ENCODE measurements around the gene TAX1BP1. TPM values are rescaled to one million over a fixed set of nuclear protein-coding genes. Genes with fewer than 3 reads are reported as not detected.

TAX1BP1 gene
- polyA plus RNA-seq, 1 donor (not counting 4 experiments of a cell fraction or from before 2014, with no cell fraction given), result 102 TPM

DNA sequence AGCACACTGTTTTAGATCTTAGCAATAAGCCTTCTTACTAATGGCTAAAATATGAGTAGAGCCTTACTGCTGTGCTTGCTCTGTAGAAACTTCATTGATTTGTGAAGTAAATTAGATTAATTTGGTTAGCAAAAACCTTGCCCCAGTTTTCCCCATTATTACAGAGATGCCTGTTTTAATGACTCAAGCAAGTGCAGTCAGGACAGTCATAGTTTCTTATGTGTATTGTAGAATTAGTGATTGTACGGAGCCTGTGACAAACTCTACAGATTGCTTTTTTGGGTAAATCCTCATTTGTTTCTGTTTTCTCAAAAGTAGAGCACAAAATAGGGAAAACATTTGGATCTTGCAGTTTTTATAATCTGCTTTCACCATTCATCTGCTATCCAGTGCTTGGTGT, 7.0 kb downstream of the TAX1BP1 start:
- Histone ChIP-seq H3K4me3 (ENCODE audit: control insufficient read depth in 2 of 3, extremely low read depth in 1 of 3, insufficient read depth in 2 of 3, low read depth in 1 of 3, low read length in 3 of 3) (no peak overlapping the region), H3K9me3 (ENCODE audit: control insufficient read depth, low read depth, low read length) (no peaks in the 10 kb centered on the region), H3K27me3 (ENCODE audit: control insufficient read depth, extremely low read depth, insufficient read depth, low read length) (no peaks in the 10 kb centered on the region), H3K9ac (ENCODE audit: control insufficient read depth, extremely low read depth, insufficient read depth, low read length) (no peak overlapping the region), H4K20me1 (ENCODE audit: control insufficient read depth, extremely low read depth, insufficient read depth, low read length) (no peaks in the 10 kb centered on the region), H3K27ac (ENCODE audit: control insufficient read depth, insufficient read depth, low read length) (no peak overlapping the region), H3K36me3 (ENCODE audit: control insufficient read depth in 2 of 2, extremely low read depth in 1 of 2, insufficient read depth in 2 of 2, low read length in 2 of 2) (peaks cover 4 to 18% of the 10 kb centered on the region in 2 experiments), H3K4me1 (ENCODE audit: control insufficient read depth, extremely low read depth, insufficient read depth, low read length) (peaks cover 5% of the 10 kb centered on the region), H3K4me2 (ENCODE audit: control insufficient read depth, extremely low read depth, insufficient read depth, low read depth, low read length) (no peak overlapping the region), H3K79me2 (ENCODE audit: control insufficient read depth, insufficient read depth, low read length) (peaks cover 50% of the 10 kb centered on the region), H2AFZ (ENCODE audit: control insufficient read depth, low read length) (no peak overlapping the region), H3K9me1 (ENCODE audit: control insufficient read depth, extremely low read depth, insufficient read depth, low read length) (no peaks in the 10 kb centered on the region)
- dilution Hi-C loops (cut with MboI; ENCODE audit: extremely low pct_ligation_motif_present, low sequenced_read_pairs), result no loop called here
- TF ChIP-seq, protein P1, sequence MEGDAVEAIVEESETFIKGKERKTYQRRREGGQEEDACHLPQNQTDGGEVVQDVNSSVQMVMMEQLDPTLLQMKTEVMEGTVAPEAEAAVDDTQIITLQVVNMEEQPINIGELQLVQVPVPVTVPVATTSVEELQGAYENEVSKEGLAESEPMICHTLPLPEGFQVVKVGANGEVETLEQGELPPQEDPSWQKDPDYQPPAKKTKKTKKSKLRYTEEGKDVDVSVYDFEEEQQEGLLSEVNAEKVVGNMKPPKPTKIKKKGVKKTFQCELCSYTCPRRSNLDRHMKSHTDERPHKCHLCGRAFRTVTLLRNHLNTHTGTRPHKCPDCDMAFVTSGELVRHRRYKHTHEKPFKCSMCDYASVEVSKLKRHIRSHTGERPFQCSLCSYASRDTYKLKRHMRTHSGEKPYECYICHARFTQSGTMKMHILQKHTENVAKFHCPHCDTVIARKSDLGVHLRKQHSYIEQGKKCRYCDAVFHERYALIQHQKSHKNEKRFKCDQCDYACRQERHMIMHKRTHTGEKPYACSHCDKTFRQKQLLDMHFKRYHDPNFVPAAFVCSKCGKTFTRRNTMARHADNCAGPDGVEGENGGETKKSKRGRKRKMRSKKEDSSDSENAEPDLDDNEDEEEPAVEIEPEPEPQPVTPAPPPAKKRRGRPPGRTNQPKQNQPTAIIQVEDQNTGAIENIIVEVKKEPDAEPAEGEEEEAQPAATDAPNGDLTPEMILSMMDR (optimal IDR thresholded peaks at IDR 0.05 in 1 of 3, IDR thresholded peaks at IDR 0.05 in 1 of 3, conservative IDR thresholded peaks at IDR 0.05 in 1 of 3; ENCODE audit: extremely low read depth in 1 of 3, insufficient read depth in 2 of 3, low read length in 3 of 3), result no peak
- TF ChIP-seq EZH2 (IDR thresholded peaks at IDR 0.05; ENCODE audit: low read length), result no peak
- DNase-seq (ENCODE audit: low read depth, low spot score) (no peak), FAIRE-seq (no peak)

DNA sequence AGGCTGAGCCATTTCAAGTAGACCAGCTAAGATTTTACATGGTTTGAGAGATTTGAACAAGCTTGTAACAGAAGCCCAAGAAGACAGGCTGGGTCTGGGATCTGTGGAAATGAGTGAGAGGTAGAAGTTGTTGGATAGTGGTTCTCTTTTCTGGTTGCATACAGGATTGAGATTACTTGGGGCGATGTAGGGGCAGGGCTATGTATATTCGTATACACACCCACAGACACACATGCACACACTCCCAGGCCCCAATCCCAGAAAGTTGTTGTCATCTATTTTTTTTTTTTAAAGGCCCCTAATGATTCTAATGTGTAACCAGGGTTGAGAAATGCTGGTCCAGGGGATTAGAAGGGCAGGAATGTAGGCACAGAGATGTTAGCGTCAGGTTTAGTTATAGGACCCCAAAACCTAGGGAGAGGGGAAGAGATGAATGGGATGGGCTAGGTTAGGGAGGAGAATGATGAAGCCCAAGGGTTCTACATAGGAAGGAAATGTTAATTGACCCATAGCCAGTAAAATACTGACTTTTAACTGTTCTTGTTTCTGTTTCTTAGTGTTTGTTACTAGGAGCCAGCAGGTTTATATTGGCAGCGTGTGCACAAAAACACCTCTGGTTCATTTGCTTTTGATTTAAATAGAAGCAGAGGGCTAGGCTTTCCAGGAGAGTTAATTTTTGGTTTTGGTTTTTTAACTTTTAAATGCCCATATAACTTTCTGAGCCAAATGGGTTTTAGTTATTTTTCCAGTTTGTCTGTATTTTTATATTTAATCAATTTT, 7.8 kb downstream of the TAX1BP1 start:
- FAIRE-seq (no peak), DNase-seq (ENCODE audit: low read depth, low spot score) (no peak)
- dilution Hi-C loops (cut with MboI; ENCODE audit: extremely low pct_ligation_motif_present, low sequenced_read_pairs), result no loop called here
- Histone ChIP-seq H4K20me1 (ENCODE audit: control insufficient read depth, extremely low read depth, insufficient read depth, low read length) (no peaks in the 10 kb centered on the region), H3K79me2 (ENCODE audit: control insufficient read depth, insufficient read depth, low read length) (peaks cover 46% of the 10 kb centered on the region), H3K4me1 (ENCODE audit: control insufficient read depth, extremely low read depth, insufficient read depth, low read length) (peaks cover 5% of the 10 kb centered on the region), H3K27ac (ENCODE audit: control insufficient read depth, insufficient read depth, low read length) (no peak overlapping the region), H3K9ac (ENCODE audit: control insufficient read depth, extremely low read depth, insufficient read depth, low read length) (no peak overlapping the region), H3K36me3 (ENCODE audit: control insufficient read depth in 2 of 2, extremely low read depth in 1 of 2, insufficient read depth in 2 of 2, low read length in 2 of 2) (peaks cover 4 to 18% of the 10 kb centered on the region in 2 experiments), H3K4me2 (ENCODE audit: control insufficient read depth, extremely low read depth, insufficient read depth, low read depth, low read length) (no peak overlapping the region), H3K27me3 (ENCODE audit: control insufficient read depth, extremely low read depth, insufficient read depth, low read length) (no peaks in the 10 kb centered on the region), H3K4me3 (ENCODE audit: control insufficient read depth in 2 of 3, extremely low read depth in 1 of 3, insufficient read depth in 2 of 3, low read depth in 1 of 3, low read length in 3 of 3) (no peak overlapping the region), H2AFZ (ENCODE audit: control insufficient read depth, low read length) (no peak overlapping the region), H3K9me1 (ENCODE audit: control insufficient read depth, extremely low read depth, insufficient read depth, low read length) (no peaks in the 10 kb centered on the region), H3K9me3 (ENCODE audit: control insufficient read depth, low read depth, low read length) (no peaks in the 10 kb centered on the region)
- no peak for TF ChIP-seq EZH2 (IDR thresholded peaks at IDR 0.05; ENCODE audit: low read length)
- TF ChIP-seq, protein P1 (optimal IDR thresholded peaks at IDR 0.05 in 1 of 3, IDR thresholded peaks at IDR 0.05 in 1 of 3, conservative IDR thresholded peaks at IDR 0.05 in 1 of 3; ENCODE audit: extremely low read depth in 1 of 3, insufficient read depth in 2 of 3, low read length in 3 of 3), result no peak
